HT1080 (cell line): ENCODE measurements around the gene POU6F2. TPM values are rescaled to one million over a fixed set of nuclear protein-coding genes. Genes with fewer than 3 reads are reported as not detected.
"Not testable (repeated sequence)": the region's sequence is repeated elsewhere in the genome, so short reads cannot be mapped to it uniquely, and the experiment has no call there.

Experiments
- DNase-seq: peaks from one replicate; pipeline ENCODE4 v3.0.0-alpha.2; 2015; ENCODE audit warnings: low read depth
- total RNA-seq: library from RNA; depleted of rRNA; stranded (reverse); fragments of >200 nt; shearing (Covaris generic); gene quantifications from 2 replicates; pipeline ENCODE4 v1.2.3, GENCODE V29; 2014

The POU6F2 gene
- total RNA-seq, 1 experiment from 2014 or later, result not detected

- DNase-seq, result no peak
Observed at GRCh38 chr7:38978491-38978890, 782 bp downstream of the POU6F2 start.

GRCh38 chr7:38992203-38992602, 14.5 kb downstream of the POU6F2 start:
- DNase-seq, result no peak

- DNase-seq, result no peak
Observed at GRCh38 chr7:39001595-39001994, 23.9 kb downstream of the POU6F2 start.

- DNase-seq, result no peak
Observed at GRCh38 chr7:39002755-39003154, 25.0 kb downstream of the POU6F2 start.

GRCh38 chr7:39005036-39005435, 27.3 kb downstream of the POU6F2 start:
- no peak for DNase-seq

- DNase-seq, result no peak
Observed at GRCh38 chr7:39005461-39005860, 27.8 kb downstream of the POU6F2 start.

GRCh38 chr7:39013049-39013939, 35.6 kb downstream of the POU6F2 start:
- DNase-seq, result not testable (repeated sequence)

GRCh38 chr7:39016609-39017008, 38.9 kb downstream of the POU6F2 start:
- no peak for DNase-seq

- no peak for DNase-seq
Observed at GRCh38 chr7:39017369-39017915, 39.7 kb downstream of the POU6F2 start.

- DNase-seq, result no peak
Observed at GRCh38 chr7:39022796-39023195, 45.1 kb downstream of the POU6F2 start.

- no peak for DNase-seq
Observed at GRCh38 chr7:39027491-39027890, 49.8 kb downstream of the POU6F2 start.

GRCh38 chr7:39033885-39034624, 56.3 kb downstream of the POU6F2 start:
- no peak for DNase-seq

GRCh38 chr7:39035156-39035555, 57.4 kb downstream of the POU6F2 start:
- no peak for DNase-seq

- no peak for DNase-seq
Observed at GRCh38 chr7:39035903-39036302, 58.2 kb downstream of the POU6F2 start.

GRCh38 chr7:39042670-39043069, 65.0 kb downstream of the POU6F2 start:
- DNase-seq, result no peak

GRCh38 chr7:39043531-39043930, 65.8 kb downstream of the POU6F2 start:
- no peak for DNase-seq

- no peak for DNase-seq
Observed at GRCh38 chr7:39044489-39044888, 66.8 kb downstream of the POU6F2 start.

- DNase-seq, result no peak
Observed at GRCh38 chr7:39045231-39045630, 67.5 kb downstream of the POU6F2 start.

GRCh38 chr7:39051279-39051678, 73.6 kb downstream of the POU6F2 start:
- DNase-seq, result no peak

GRCh38 chr7:39051707-39052106, 74.0 kb downstream of the POU6F2 start:
- DNase-seq, result no peak

GRCh38 chr7:39054731-39055130, 77.0 kb downstream of the POU6F2 start:
- DNase-seq, result no peak

- DNase-seq, result no peak
Observed at GRCh38 chr7:39056153-39056552, 78.4 kb downstream of the POU6F2 start.
